Bronchial epithelial cell (primary cell): ENCODE results near the gene SART3. TPM values are rescaled to one million over a fixed set of nuclear protein-coding genes. Genes with fewer than 3 reads are reported as not detected.
"Not testable (repeated sequence)": the region's sequence is repeated elsewhere in the genome, so short reads cannot be mapped to it uniquely, and the experiment has no call there.

ENCODE experiments used
- DNase-seq: peaks from one replicate; pipeline ENCODE4 v3.0.0-alpha.2; 2010; ENCODE audit warnings: low read depth
- FAIRE-seq: peaks from 2 replicates; lab custom pipeline; 2011; peaks lifted over from hg19 to GRCh38; lab: Jason Lieb, UNC
- H3K27me3 ChIP-seq: 2 replicates; pipeline ENCODE4 v1.5.1; 2011; ENCODE audit warnings: low read length; ENCODE audit not compliant: control insufficient read depth, insufficient read depth
- H3K36me3 ChIP-seq: 2 replicates; pipeline ENCODE4 v1.5.1; 2011; ENCODE audit warnings: low read length; ENCODE audit not compliant: control insufficient read depth, insufficient read depth
- H3K4me3 ChIP-seq: 2 replicates; pipeline ENCODE4 v1.5.1; 2011; ENCODE audit warnings: mild to moderate bottlenecking, low read depth, low read length, control low read depth
- CTCF ChIP-seq: IDR thresholded peaks from 2 replicates; pipeline ENCODE4 v1.5.1; 2011; ENCODE audit warnings: mild to moderate bottlenecking, moderate library complexity, low read length, control low read depth, inconsistent platforms; ENCODE audit not compliant: insufficient read depth, severe bottlenecking
- total RNA-seq: library from RNA; depleted of rRNA; stranded (reverse); fragments of >200 nt; gene quantifications from 2 replicates; pipeline ENCODE4 v1.2.1, GENCODE V29; 2014

SART3 gene
- total RNA-seq, 1 donor from 2014 or later = 41.6 TPM

GRCh38 chr12:108559007-108559655 lies 1.8 kb downstream of the SART3 start:
- FAIRE-seq (no peak), DNase-seq (no peak)
- no peak overlapping the region for H3K4me3 ChIP-seq
- TF ChIP-seq CTCF = no peak
- peaks cover 6% of the 10 kb centered on the region for H3K36me3 ChIP-seq
- H3K27me3 ChIP-seq = no peaks in the 10 kb centered on the region

- not testable (repeated sequence) for H3K36me3 ChIP-seq, DNase-seq, FAIRE-seq, H3K27me3 ChIP-seq, H3K4me3 ChIP-seq
Measured at GRCh38 chr12:108555383-108555782, 5.6 kb downstream of the SART3 start.

- TF ChIP-seq CTCF = no peak
- H3K27me3 ChIP-seq = no peaks in the 10 kb centered on the region
- DNase-seq (no peak), FAIRE-seq (no peak)
- peaks cover 8% of the 10 kb centered on the region for H3K36me3 ChIP-seq
- no peak overlapping the region for H3K4me3 ChIP-seq
Measured at GRCh38 chr12:108553799-108554198, 7.2 kb downstream of the SART3 start.

- H3K27me3 ChIP-seq = no peaks in the 10 kb centered on the region
- FAIRE-seq (no peak), DNase-seq (no peak)
- no peak for TF ChIP-seq CTCF
- H3K36me3 ChIP-seq = peaks cover 7% of the 10 kb centered on the region
- no peak overlapping the region for H3K4me3 ChIP-seq
Measured at GRCh38 chr12:108551535-108551934, 9.4 kb downstream of the SART3 start.

- Histone ChIP-seq H3K4me3 (no peak overlapping the region), H3K36me3 (peaks cover 13% of the 10 kb centered on the region), H3K27me3 (no peaks in the 10 kb centered on the region)
- TF ChIP-seq CTCF = no peak
- DNase-seq (no peak), FAIRE-seq (no peak)
Measured at GRCh38 chr12:108548954-108549521, 11.9 kb downstream of the SART3 start.

- FAIRE-seq (peak; percentile 43), DNase-seq (no peak)
- TF ChIP-seq CTCF = no peak
- no peak overlapping the region for H3K4me3 ChIP-seq
- H3K36me3 ChIP-seq = peaks cover 14% of the 10 kb centered on the region
- no peaks in the 10 kb centered on the region for H3K27me3 ChIP-seq
Measured at GRCh38 chr12:108547686-108548085, 13.3 kb downstream of the SART3 start.
